ENCODE results near the gene NMT1. TPM values are rescaled to one million over a fixed set of nuclear protein-coding genes. Genes with fewer than 3 reads are reported as not detected.

The NMT1 gene
- total and polyA plus RNA-seq, 4 donors = 27.0 to 83.7 (median 42.6) TPM

- TF ChIP-seq RAD21 (IDR thresholded peaks at IDR 0.05) = no peak
- no peak for TF ChIP-seq NR2F2 (IDR thresholded peaks at IDR 0.05)
- no peak for TF ChIP-seq YY1 (IDR thresholded peaks at IDR 0.05)
- TF ChIP-seq EGR1 (IDR thresholded peaks at IDR 0.05; ENCODE audit: low read depth in 2 of 2) = no peak
- no peak for TF ChIP-seq FOXA2 (IDR thresholded peaks at IDR 0.05)
- TF ChIP-seq, protein P1, sequence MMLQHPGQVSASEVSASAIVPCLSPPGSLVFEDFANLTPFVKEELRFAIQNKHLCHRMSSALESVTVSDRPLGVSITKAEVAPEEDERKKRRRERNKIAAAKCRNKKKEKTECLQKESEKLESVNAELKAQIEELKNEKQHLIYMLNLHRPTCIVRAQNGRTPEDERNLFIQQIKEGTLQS (IDR thresholded peaks at IDR 0.05) = no peak
- no peak for TF ChIP-seq TAF1 (conservative IDR thresholded peaks at IDR 0.05)
Measured at GRCh38 chr17:45156242-45156641, 95.1 kb downstream of the NMT1 start (continued).

Small RNA genes lying within 50 kb of the gene (small RNA-seq; reads per million reads assigned to genes)
- gene MIR6784 (not detected), gene RF00019 (not detected)

Other genes with a start within 250 kb of the NMT1 start
- 1 to 10 TPM; 1.2 to 1.4 TPM for gene GJC1, start 231.0 kb upstream of the NMT1 start, total RNA-seq
- under 1 TPM; 0.17 to 0.37 TPM for gene GJC1, start 231.0 kb upstream of the NMT1 start, polyA plus RNA-seq
- gene HIGD1B, start 213.4 kb upstream of the NMT1 start, total RNA-seq = not detected
- under 1 TPM; 0.28 to 0.43 TPM for gene HIGD1B, start 213.4 kb upstream of the NMT1 start, polyA plus RNA-seq
- gene EFTUD2, start 161.9 kb upstream of the NMT1 start, total RNA-seq = 10 to 100 TPM; 45.8 to 84.3 TPM
- gene EFTUD2, start 161.9 kb upstream of the NMT1 start, polyA plus RNA-seq = 10 to 100 TPM; 19.8 to 20.9 TPM
- gene GFAP, start 145.8 kb upstream of the NMT1 start, total RNA-seq = under 1 TPM; 0.33 to 0.42 TPM
- under 1 TPM in 1 of 2 donors, not detected in 1; 0.24 TPM for gene GFAP, start 145.8 kb upstream of the NMT1 start, polyA plus RNA-seq
- 10 to 100 TPM in 1 of 2 donors, under 1 TPM in 1; under 0.01 to 11.9 TPM for gene KIF18B, start 113.5 kb upstream of the NMT1 start, total RNA-seq
- under 1 TPM; 0.10 to 0.87 TPM for gene KIF18B, start 113.5 kb upstream of the NMT1 start, polyA plus RNA-seq
- gene C1QL1, start 93.0 kb upstream of the NMT1 start, total RNA-seq = under 1 TPM; 0.17 to 0.23 TPM
- gene C1QL1, start 93.0 kb upstream of the NMT1 start, polyA plus RNA-seq = under 1 TPM in 1 of 2 donors, not detected in 1; 0.57 TPM
- 10 to 100 TPM; 15.6 to 22.9 TPM for gene DCAKD, start 9.7 kb upstream of the NMT1 start, total RNA-seq
- 10 to 100 TPM in 1 of 2 donors, 1 to 10 TPM in 1; 9.7 to 13.6 TPM for gene DCAKD, start 9.7 kb upstream of the NMT1 start, polyA plus RNA-seq
- 1 to 10 TPM in 1 of 2 donors, under 1 TPM in 1; 0.28 to 2.3 TPM for gene PLCD3, start 71.2 kb downstream of the NMT1 start, total RNA-seq
- 1 to 10 TPM; 1.1 to 1.6 TPM for gene PLCD3, start 71.2 kb downstream of the NMT1 start, polyA plus RNA-seq
- gene ACBD4, start 74.4 kb downstream of the NMT1 start, total RNA-seq = 10 to 100 TPM in 1 of 2 donors, 1 to 10 TPM in 1; 4.4 to 51.4 TPM
- 10 to 100 TPM; 43.2 to 46.5 TPM for gene ACBD4, start 74.4 kb downstream of the NMT1 start, polyA plus RNA-seq
- 10 to 100 TPM; 13.4 to 14.3 TPM for gene HEXIM1, start 87.2 kb downstream of the NMT1 start, total RNA-seq
- 10 to 100 TPM in 1 of 2 donors, 1 to 10 TPM in 1; 7.4 to 11.3 TPM for gene HEXIM1, start 87.2 kb downstream of the NMT1 start, polyA plus RNA-seq
- 1 to 10 TPM; 3.5 to 4.8 TPM for gene HEXIM2, start 100.6 kb downstream of the NMT1 start, total RNA-seq
- 10 to 100 TPM in 1 of 2 donors, 1 to 10 TPM in 1; 6.1 to 10.7 TPM for gene HEXIM2, start 100.6 kb downstream of the NMT1 start, polyA plus RNA-seq
- 1 to 10 TPM; 7.0 to 7.4 TPM for gene FMNL1, start 160.6 kb downstream of the NMT1 start, total RNA-seq
- 1 to 10 TPM; 1.5 to 2.7 TPM for gene FMNL1, start 160.6 kb downstream of the NMT1 start, polyA plus RNA-seq
- not detected for gene SPATA32, start 200.8 kb downstream of the NMT1 start, total RNA-seq
- not detected for gene SPATA32, start 200.8 kb downstream of the NMT1 start, polyA plus RNA-seq